ENCODE measurements around the gene SLC2A3.
"Not testable (repeated sequence)": the region's sequence is repeated elsewhere in the genome, so short reads cannot be mapped to it uniquely, and the experiment has no call there.

The SLC2A3 gene

GRCh38 chr12:7927470-7927869, 8.5 kb downstream of the SLC2A3 start:
- H3K27ac ChIP-seq (replicated peaks) = no peak overlapping the region
- DNase-seq (ENCODE audit: low read depth in 1 of 2, low spot score in 1 of 2) = no peak
- no peak overlapping the region for H3K4me3 ChIP-seq (replicated peaks; ENCODE audit: insufficient read depth, low read length)
- H3K27me3 ChIP-seq (ENCODE audit: insufficient read depth, poor library complexity, severe bottlenecking) = no peaks in the 10 kb centered on the region
- TF ChIP-seq REST (IDR thresholded peaks at IDR 0.05; ENCODE audit: insufficient replicate concordance, low read depth) (no peak), POLR2AphosphoS5 (IDR thresholded peaks at IDR 0.05; ENCODE audit: low read depth) (no peak), GABPA (IDR thresholded peaks at IDR 0.05; ENCODE audit: low read depth) (no peak), SPI1 (IDR thresholded peaks at IDR 0.05; ENCODE audit: borderline replicate concordance, low read depth) (no peak), CTCF (IDR thresholded peaks at IDR 0.05; ENCODE audit: insufficient read depth, low read length) (no peak)

- DNase-seq (ENCODE audit: low read depth in 1 of 2, low spot score in 1 of 2); H3K27me3 ChIP-seq (ENCODE audit: insufficient read depth, poor library complexity, severe bottlenecking); H3K27ac ChIP-seq (replicated peaks): not testable (repeated sequence)
These were observed 9.8 kb downstream of the SLC2A3 start for GRCh38 chr12:7926068-7926666.

GRCh38 chr12:7923241-7924236, 12.4 kb downstream of the SLC2A3 start:
- TF ChIP-seq SPI1 (IDR thresholded peaks at IDR 0.05; ENCODE audit: borderline replicate concordance, low read depth) (no peak), POLR2AphosphoS5 (IDR thresholded peaks at IDR 0.05; ENCODE audit: low read depth) (no peak), REST (IDR thresholded peaks at IDR 0.05; ENCODE audit: insufficient replicate concordance, low read depth) (no peak), CTCF (IDR thresholded peaks at IDR 0.05; ENCODE audit: insufficient read depth, low read length) (no peak), GABPA (IDR thresholded peaks at IDR 0.05; ENCODE audit: low read depth) (no peak)
- no peak for DNase-seq (ENCODE audit: low read depth in 1 of 2, low spot score in 1 of 2)
- no peaks in the 10 kb centered on the region for H3K27me3 ChIP-seq (ENCODE audit: insufficient read depth, poor library complexity, severe bottlenecking)
- H3K4me3 ChIP-seq (replicated peaks; ENCODE audit: insufficient read depth, low read length) = no peak overlapping the region
- H3K27ac ChIP-seq (replicated peaks) = no peak overlapping the region

More at GRCh38 chr12:7926068-7926666, 9.8 kb downstream of the SLC2A3 start:
- not testable (repeated sequence) for H3K4me3 ChIP-seq (replicated peaks; ENCODE audit: insufficient read depth, low read length)

GRCh38 chr12:7921181-7921580, 14.8 kb downstream of the SLC2A3 start:
- not testable (repeated sequence) for H3K27ac ChIP-seq (replicated peaks); H3K4me3 ChIP-seq (replicated peaks; ENCODE audit: insufficient read depth, low read length); H3K27me3 ChIP-seq (ENCODE audit: insufficient read depth, poor library complexity, severe bottlenecking); DNase-seq (ENCODE audit: low read depth in 1 of 2, low spot score in 1 of 2)

GRCh38 chr12:7918268-7918590, 17.8 kb downstream of the SLC2A3 start:
- not testable (repeated sequence) for H3K4me3 ChIP-seq (replicated peaks; ENCODE audit: insufficient read depth, low read length); H3K27ac ChIP-seq (replicated peaks); H3K27me3 ChIP-seq (ENCODE audit: insufficient read depth, poor library complexity, severe bottlenecking); DNase-seq (ENCODE audit: low read depth in 1 of 2, low spot score in 1 of 2)

Measured in HL-60 (cell line).